H1 (cell line): ENCODE data around the gene CACNA1C. TPM values are rescaled to one million over a fixed set of nuclear protein-coding genes. Genes with fewer than 3 reads are reported as not detected.

Experiments used
- CTCF ChIA-PET: fragments of 300-600 bp; sonication (Branson Sonifier 250); formaldehyde crosslinking; loops from one replicate; lab custom pipeline; 2021; ENCODE audit not compliant: partially characterized antibody; lab: Charles Lee
- POLR2A ChIA-PET: fragments of 300-600 bp; sonication (Branson Sonifier 250); formaldehyde crosslinking; loops from one replicate; lab custom pipeline; 2021; ENCODE audit warnings: inconsistent platforms; ENCODE audit not compliant: partially characterized antibody; lab: Charles Lee
- DNase-seq, 2 experiments: peaks; one replicate each; pipeline versions ENCODE4 v3.0.0 to v3.0.0-alpha.2; 2010 to 2022; ENCODE audit warnings: low spot score in 2 of 2, low read depth in 1 of 2, mixed read lengths in 1 of 2
- FAIRE-seq: peaks from 2 replicates; lab custom pipeline; 2011; peaks lifted over from hg19 to GRCh38; lab: Jason Lieb, UNC
- H2AFZ ChIP-seq: 2 replicates; pipeline ENCODE4 v1.8.1; 2012; ENCODE audit warnings: low read length, inconsistent platforms
- H2AK5ac ChIP-seq: 2 replicates; pipeline ENCODE4 v1.6.1; 2013; ENCODE audit warnings: low read depth, low read length
- H2BK120ac ChIP-seq: replicated peaks from 2 replicates; pipeline ENCODE3; 2013; ENCODE audit warnings: low read depth, low read length, inconsistent platforms
- H2BK12ac ChIP-seq: 2 replicates; pipeline ENCODE4 v1.6.1; 2013; ENCODE audit warnings: low read depth, low read length
- H2BK15ac ChIP-seq: 2 replicates; pipeline ENCODE4 v1.6.1; 2013; ENCODE audit warnings: low read length
- H2BK20ac ChIP-seq: 2 replicates; pipeline ENCODE4 v1.6.1; 2013; ENCODE audit warnings: low read length
- H2BK5ac ChIP-seq: 2 replicates; pipeline ENCODE4 v1.6.1; 2013; ENCODE audit warnings: low read depth, low read length
- H3K14ac ChIP-seq: 2 replicates; pipeline ENCODE4 v1.6.1; 2013; ENCODE audit warnings: inconsistent platforms; ENCODE audit not compliant: insufficient read length
- H3K18ac ChIP-seq: 2 replicates; pipeline ENCODE4 v1.6.1; 2013; ENCODE audit warnings: low read length; ENCODE audit errors: extremely low read depth
- H3K23ac ChIP-seq: 2 replicates; pipeline ENCODE4 v1.6.1; 2013; ENCODE audit warnings: inconsistent platforms; ENCODE audit not compliant: insufficient read length
- H3K23me2 ChIP-seq: 2 replicates; pipeline ENCODE4 v1.6.1; 2013; ENCODE audit warnings: low read depth, low read length
- H3K27ac ChIP-seq: 2 replicates; pipeline ENCODE4 v1.6.1; 2011; ENCODE audit warnings: low read depth, low read length, inconsistent platforms
- H3K27me3 ChIP-seq, 4 experiments: replicated peaks in 1 of 4; 1 replicate in 1 of 4; 2 replicates in 3 of 4; pipeline versions ENCODE4 v1.6.1 to v1.8.1; 2011 to 2013; ENCODE audit warnings: low read length in 3 of 4, mild to moderate bottlenecking in 3 of 4, inconsistent platforms in 2 of 4, mixed read lengths in 2 of 4, moderate library complexity in 1 of 4; ENCODE audit not compliant: control insufficient read depth in 3 of 4, insufficient read depth in 3 of 4; ENCODE audit errors: extremely low read depth in 1 of 4
- H3K36me3 ChIP-seq, 4 experiments: 2 replicates each; pipeline versions ENCODE4 v1.6.1 to v1.8.1; 2011 to 2013; ENCODE audit warnings: mild to moderate bottlenecking in 4 of 4, low read length in 3 of 4, moderate library complexity in 2 of 4, control low read depth in 1 of 4, inconsistent platforms in 1 of 4; ENCODE audit not compliant: insufficient read depth in 4 of 4, control insufficient read depth in 2 of 4
- H3K4ac ChIP-seq: replicated peaks from 2 replicates; pipeline ENCODE3; 2013; ENCODE audit warnings: low read length, low read depth, mixed read lengths, inconsistent platforms; ENCODE audit not compliant: insufficient read length
- H3K4me1 ChIP-seq, 4 experiments: replicated peaks in 1 of 4; 1 replicate in 1 of 4; 2 replicates in 3 of 4; pipeline versions ENCODE4 v1.6.1 to v1.8.1; 2011 to 2013; ENCODE audit warnings: low read length in 3 of 4, inconsistent platforms in 2 of 4, mixed read lengths in 1 of 4; ENCODE audit not compliant: insufficient read depth in 4 of 4, control insufficient read depth in 3 of 4
- H3K4me2 ChIP-seq, 2 experiments: 2 replicates each; pipeline versions ENCODE4 v1.6.1 to v1.8.1; 2011 to 2013; ENCODE audit warnings: low read depth in 2 of 2, low read length in 2 of 2, control low read depth in 1 of 2, inconsistent platforms in 1 of 2, mild to moderate bottlenecking in 1 of 2; ENCODE audit not compliant: insufficient read depth in 1 of 2
- H3K4me3 ChIP-seq, 4 experiments: fragments of 200-600, 300-600 bp in 1 of 4; sonication (generic), shearing (Covaris generic), sonication (Bioruptor Twin) in 1 of 4; 2 replicates each; pipeline versions ENCODE4 v1.5.1 to v1.8.1; 2011 to 2016; ENCODE audit warnings: low read length in 4 of 4, low read depth in 3 of 4, control low read depth in 2 of 4, inconsistent platforms in 2 of 4, mild to moderate bottlenecking in 2 of 4, mixed read lengths in 1 of 4, moderate library complexity in 1 of 4; ENCODE audit not compliant: insufficient read depth in 2 of 4; ENCODE audit errors: extremely low read depth in 1 of 4
- H3K56ac ChIP-seq: replicated peaks from 2 replicates; pipeline ENCODE3; 2013; ENCODE audit warnings: low read depth, mild to moderate bottlenecking, mixed read lengths, low read length, inconsistent platforms; ENCODE audit not compliant: insufficient read length
- H3K79me1 ChIP-seq: 2 replicates; pipeline ENCODE4 v1.6.1; 2013; ENCODE audit warnings: low read depth, low read length, control low read depth
- H3K79me2 ChIP-seq, 2 experiments: 2 replicates each; pipeline versions ENCODE4 v1.6.1 to v1.8.1; 2012 to 2013; ENCODE audit warnings: low read length in 2 of 2, mild to moderate bottlenecking in 2 of 2, inconsistent platforms in 1 of 2; ENCODE audit not compliant: insufficient read depth in 2 of 2, control insufficient read depth in 1 of 2
- H3K9ac ChIP-seq, 4 experiments: replicated peaks in 1 of 4; 1 replicate in 1 of 4; 2 replicates in 3 of 4; pipeline versions ENCODE4 v1.6.1 to v1.8.1; 2011 to 2013; ENCODE audit warnings: low read depth in 3 of 4, low read length in 3 of 4, control low read depth in 2 of 4, mild to moderate bottlenecking in 2 of 4, moderate library complexity in 2 of 4, inconsistent platforms in 1 of 4; ENCODE audit errors: extremely low read depth in 1 of 4
- H3K9me3 ChIP-seq, 2 experiments: 2 replicates each; pipeline versions ENCODE4 v1.6.1 to v1.8.1; 2012 to 2013; ENCODE audit warnings: mild to moderate bottlenecking in 2 of 2, moderate library complexity in 2 of 2, control low read depth in 1 of 2, inconsistent platforms in 1 of 2, low read depth in 1 of 2, low read length in 1 of 2, mixed read lengths in 1 of 2; ENCODE audit not compliant: insufficient read depth in 2 of 2
- H4K20me1 ChIP-seq, 2 experiments: replicated peaks in 1 of 2; 2 replicates each; pipeline versions ENCODE3 to v1.8.1; 2011 to 2013; ENCODE audit warnings: inconsistent platforms in 2 of 2, low read length in 2 of 2, mild to moderate bottlenecking in 1 of 2; ENCODE audit not compliant: insufficient read depth in 2 of 2, control insufficient read depth in 1 of 2
- H4K5ac ChIP-seq: 2 replicates; pipeline ENCODE4 v1.6.1; 2013; ENCODE audit warnings: low read length, low read depth, mixed read lengths, inconsistent platforms; ENCODE audit not compliant: insufficient read length
- H4K8ac ChIP-seq: 2 replicates; pipeline ENCODE4 v1.8.0; 2013; ENCODE audit warnings: mild to moderate bottlenecking, moderate library complexity, low read length, inconsistent platforms; ENCODE audit not compliant: insufficient read depth; ENCODE audit errors: extremely low read depth
- H4K91ac ChIP-seq: replicated peaks from 2 replicates; pipeline ENCODE3; 2013; ENCODE audit warnings: low read length, mixed read lengths, inconsistent platforms; ENCODE audit not compliant: insufficient read length
- KDM1A ChIP-seq: fragments of 200-600, 300-600 bp; sonication (generic); IDR thresholded peaks from 2 replicates; pipeline ENCODE4 v1.7.1; 2016; ENCODE audit warnings: mild to moderate bottlenecking, low read length, borderline replicate concordance
- MAFK ChIP-seq: IDR thresholded peaks from 2 replicates; pipeline ENCODE4 v1.6.1; 2012; ENCODE audit warnings: low read depth, mild to moderate bottlenecking, improper control_type of control experiment, low read length
- WGBS, 2 experiments: shearing (Covaris generic) in 1 of 2; methylation state at CpG; one replicate each; pipeline versions ENCODE4 v1.1.6 to v1.1.7; 2013 to 2015; ENCODE audit warnings: low lambda C conversion rate in 2 of 2, mixed read lengths in 2 of 2, inconsistent platforms in 1 of 2, low coverage in 1 of 2, missing lambda C conversion rate in 1 of 2; ENCODE audit not compliant: insufficient replicate concordance in 2 of 2, insufficient coverage in 1 of 2, insufficient read length in 1 of 2; ENCODE audit errors: extremely low coverage in 1 of 2, missing lambda C conversion rate in 1 of 2; 5-methylcytosine and 5-hydroxymethylcytosine counted together
- polyA plus RNA-seq, 7 experiments: library from polyadenylated mRNA; depleted of rRNA in 3 of 7; stranded (reverse) in 5 of 7; unstranded in 2 of 7; fragments of >200 nt in 5 of 7; fragments of 200-250 nt in 2 of 7; gene quantifications; 1 replicate in 5 of 7; 2 replicates in 1 of 7; 4 replicates in 1 of 7; pipeline versions ENCODE4 v1.2.1 to v1.2.3, GENCODE V29; 2011 to 2013; ENCODE audit warnings: missing spikeins in 2 of 7, mixed read lengths in 2 of 7
- total RNA-seq: library from RNA; stranded (reverse); fragmentation: NEBNext Ultra II Directional; extraction: Animal tissue kit (Norgen Biotek cat#: 25700); gene quantifications from 2 replicates; pipeline ENCODE4 v1.2.1, GENCODE V29; 2021
- TF ChIP-seq, protein P1 (sequence below): IDR thresholded peaks from 2 replicates; pipeline ENCODE4 v1.6.1; 2011; ENCODE audit warnings: low read depth, mild to moderate bottlenecking, low read length; ENCODE audit not compliant: insufficient read depth

The CACNA1C gene
- total and polyA plus RNA-seq, 2 of the 8 experiments (the other 6 are each of a cell fraction or from before 2014, with no cell fraction given), result 1.3 TPM

DNA sequence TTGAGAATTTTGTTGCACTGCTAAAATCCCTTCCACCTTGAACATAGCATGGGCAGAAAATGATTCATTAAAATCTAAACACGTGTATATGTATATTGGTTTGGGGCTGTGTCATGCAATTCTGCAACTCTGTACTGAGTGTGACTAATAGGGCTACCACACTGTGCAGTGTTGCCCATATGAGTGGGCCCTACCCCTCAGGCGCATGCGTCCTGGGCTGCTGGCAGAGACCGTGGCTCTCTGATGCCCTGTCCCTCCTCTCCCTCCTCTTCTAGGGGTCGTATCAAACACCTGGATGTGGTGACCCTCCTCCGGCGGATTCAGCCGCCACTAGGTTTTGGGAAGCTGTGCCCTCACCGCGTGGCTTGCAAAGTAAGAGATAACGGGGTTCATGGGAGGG is 613.6 kb downstream of the CACNA1C start:
- Histone ChIP-seq H2BK15ac (no peak overlapping the region), H4K20me1 (no peaks in the 10 kb centered on the region), H3K23ac (no peak overlapping the region), H3K4me1 (no peaks in the 10 kb centered on the region), H3K79me2 (no peaks in the 10 kb centered on the region), H2AFZ (no peak overlapping the region), H3K14ac (no peak overlapping the region), H4K8ac (no peak overlapping the region), H3K36me3 (no peaks in the 10 kb centered on the region), H3K56ac (no peak overlapping the region), H2BK5ac (no peak overlapping the region), H3K27me3 (no peaks in the 10 kb centered on the region), H4K5ac (no peak overlapping the region), H3K9ac (no peak overlapping the region), H3K79me1 (no peaks in the 10 kb centered on the region), H3K4ac (no peak overlapping the region), H2BK20ac (no peak overlapping the region), H2BK12ac (no peak overlapping the region), H2AK5ac (no peak overlapping the region), H3K4me2 (no peak overlapping the region), H4K91ac (no peak overlapping the region), H2BK120ac (no peak overlapping the region), H3K27ac (no peak overlapping the region)
- no peak for DNase-seq
- POLR2A ChIA-PET, result interaction anchor here (0.6 kb wide), 1 partner anchor 524 kb away, joined by 3 read pairs; no protein-coding TSS in a partner anchor
- FAIRE-seq, result no peak
- 81% methylated on average over 10 of the region's 11 CpGs; no CpG with 5 or more reads in 1 of the 2 experiments for WGBS, 2 experiments
- TF ChIP-seq, protein P1, sequence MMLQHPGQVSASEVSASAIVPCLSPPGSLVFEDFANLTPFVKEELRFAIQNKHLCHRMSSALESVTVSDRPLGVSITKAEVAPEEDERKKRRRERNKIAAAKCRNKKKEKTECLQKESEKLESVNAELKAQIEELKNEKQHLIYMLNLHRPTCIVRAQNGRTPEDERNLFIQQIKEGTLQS, result no peak
- TF ChIP-seq MAFK (no peak), KDM1A (no peak)
- TF ChIP-seq, all 59 proteins: peak for 0
- Histone ChIP-seq H3K4me3 (no peak overlapping the region), H3K9me3 (no peaks in the 10 kb centered on the region), H3K23me2 (no peaks in the 10 kb centered on the region), H3K18ac (no peak overlapping the region)
- CTCF ChIA-PET, result interaction anchor here (1.6 to 3.0 kb wide), 3 partner anchors 8 to 16 kb away, joined by 5 to 11 read pairs (median 11); no protein-coding TSS in a partner anchor
